ENCODE measurements around the gene EPSTI1.

GRCh38 chr13:42880056-42880605 lies 111.9 kb downstream of the EPSTI1 start:
- TF ChIP-seq CTCF (IDR thresholded peaks at IDR 0.05) (no peak), POLR2A (IDR thresholded peaks at IDR 0.05) (no peak)

All from right lobe of liver (tissue), 4 donors.